ENCODE data around the gene TMEM80.

TMEM80 gene

DNA sequence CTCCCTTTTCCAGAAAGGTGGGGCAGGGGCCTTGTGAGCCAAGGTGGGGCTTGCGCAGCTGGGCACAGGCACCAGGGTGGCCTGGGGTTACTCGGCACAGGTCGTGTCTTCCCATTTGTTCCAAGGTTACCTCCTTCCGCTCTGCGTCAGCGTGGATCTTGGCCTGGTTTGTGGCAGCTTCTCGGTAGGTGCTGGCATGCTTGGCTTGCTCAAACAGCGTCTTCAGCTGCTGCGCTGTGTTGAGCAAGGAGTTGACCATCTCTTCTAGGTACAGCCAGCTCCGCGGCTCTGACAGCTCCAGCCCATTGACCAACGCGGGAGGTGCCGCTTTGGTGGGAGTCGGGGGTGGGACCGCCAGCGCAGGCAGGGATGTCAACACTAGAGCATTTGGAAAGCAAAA is 21.2 kb upstream of the TMEM80 start:
- no peaks in the 10 kb centered on the region for H3K4me1 ChIP-seq (ENCODE audit: insufficient read depth, low read length)
- peaks cover 3% of the 10 kb centered on the region; the same call in 1 of the 2 replicates for H4K20me1 ChIP-seq (ENCODE audit: insufficient read depth, low read length)
- no peaks in the 10 kb centered on the region for H3K27me3 ChIP-seq (ENCODE audit: insufficient read depth, low read length, poor library complexity)
- no peak for DNase-seq
- no peaks in the 10 kb centered on the region; the same call in 1 of the 2 replicates for H3K79me2 ChIP-seq (ENCODE audit: insufficient read depth, low read length)
- no peak overlapping the region for H2AFZ ChIP-seq (ENCODE audit: low read depth, low read length)
- TF ChIP-seq EZH2 (IDR thresholded peaks at IDR 0.05; ENCODE audit: borderline replicate concordance, low read depth, low read length, severe bottlenecking) = no peak
- TF ChIP-seq, protein P1, sequence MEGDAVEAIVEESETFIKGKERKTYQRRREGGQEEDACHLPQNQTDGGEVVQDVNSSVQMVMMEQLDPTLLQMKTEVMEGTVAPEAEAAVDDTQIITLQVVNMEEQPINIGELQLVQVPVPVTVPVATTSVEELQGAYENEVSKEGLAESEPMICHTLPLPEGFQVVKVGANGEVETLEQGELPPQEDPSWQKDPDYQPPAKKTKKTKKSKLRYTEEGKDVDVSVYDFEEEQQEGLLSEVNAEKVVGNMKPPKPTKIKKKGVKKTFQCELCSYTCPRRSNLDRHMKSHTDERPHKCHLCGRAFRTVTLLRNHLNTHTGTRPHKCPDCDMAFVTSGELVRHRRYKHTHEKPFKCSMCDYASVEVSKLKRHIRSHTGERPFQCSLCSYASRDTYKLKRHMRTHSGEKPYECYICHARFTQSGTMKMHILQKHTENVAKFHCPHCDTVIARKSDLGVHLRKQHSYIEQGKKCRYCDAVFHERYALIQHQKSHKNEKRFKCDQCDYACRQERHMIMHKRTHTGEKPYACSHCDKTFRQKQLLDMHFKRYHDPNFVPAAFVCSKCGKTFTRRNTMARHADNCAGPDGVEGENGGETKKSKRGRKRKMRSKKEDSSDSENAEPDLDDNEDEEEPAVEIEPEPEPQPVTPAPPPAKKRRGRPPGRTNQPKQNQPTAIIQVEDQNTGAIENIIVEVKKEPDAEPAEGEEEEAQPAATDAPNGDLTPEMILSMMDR (IDR thresholded peaks at IDR 0.05; ENCODE audit: borderline replicate concordance, extremely low read depth, low read length, poor library complexity, severe bottlenecking) = no peak
- peaks cover 67% of the 10 kb centered on the region for H3K36me3 ChIP-seq (ENCODE audit: insufficient read depth, low read length)
- no peak overlapping the region for H3K9ac ChIP-seq (ENCODE audit: low read depth, low read length)
- no peak overlapping the region for H3K4me3 ChIP-seq (ENCODE audit: low read depth in 1 of 2, low read length in 2 of 2)
- no peaks in the 10 kb centered on the region for H3K9me3 ChIP-seq (ENCODE audit: insufficient read depth, low read length, severe bottlenecking)
- no peak overlapping the region for H3K4me2 ChIP-seq (ENCODE audit: insufficient read depth, low read length)
- H3K27ac ChIP-seq (ENCODE audit: low read length) = no peak overlapping the region
- no peak for ATAC-seq (ENCODE audit: insufficient read depth, low read depth)

DNA sequence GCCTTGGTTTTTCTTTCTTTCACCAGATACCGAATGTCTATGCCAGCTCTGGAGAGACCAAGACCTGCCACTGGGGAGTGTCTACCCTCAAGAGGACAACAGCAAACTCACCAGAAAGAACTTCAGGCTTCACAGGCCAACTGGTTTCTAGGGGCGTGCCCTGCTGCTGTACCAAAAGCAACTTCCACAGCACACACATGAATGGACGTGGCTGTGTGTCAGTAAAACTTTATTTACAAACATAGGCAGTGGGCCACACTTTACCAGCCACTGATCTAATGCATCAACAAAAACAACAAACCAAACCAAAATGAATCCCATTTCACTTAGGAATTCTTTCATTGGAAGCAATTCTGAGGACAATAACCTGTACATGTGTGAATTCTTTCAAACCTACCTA is 17.3 kb upstream of the TMEM80 start:
- ATAC-seq (ENCODE audit: insufficient read depth, low read depth) (no peak), DNase-seq (no peak)
- H3K79me2 ChIP-seq (ENCODE audit: insufficient read depth, low read length) = no peaks in the 10 kb centered on the region
- H4K20me1 ChIP-seq (ENCODE audit: insufficient read depth, low read length) = peaks cover 7% of the 10 kb centered on the region; the same call in 1 of the 2 replicates
- peaks cover 78% of the 10 kb centered on the region for H3K36me3 ChIP-seq (ENCODE audit: insufficient read depth, low read length)
- H2AFZ ChIP-seq (ENCODE audit: low read depth, low read length) = no peak overlapping the region
- no peaks in the 10 kb centered on the region for H3K4me1 ChIP-seq (ENCODE audit: insufficient read depth, low read length)
- H3K27me3 ChIP-seq (ENCODE audit: insufficient read depth, low read length, poor library complexity) = no peaks in the 10 kb centered on the region
- no peak overlapping the region for H3K4me3 ChIP-seq (ENCODE audit: low read depth in 1 of 2, low read length in 2 of 2)
- no peaks in the 10 kb centered on the region for H3K9me3 ChIP-seq (ENCODE audit: insufficient read depth, low read length, severe bottlenecking)
- no peak overlapping the region for H3K9ac ChIP-seq (ENCODE audit: low read depth, low read length)
- TF ChIP-seq EZH2 (IDR thresholded peaks at IDR 0.05; ENCODE audit: borderline replicate concordance, low read depth, low read length, severe bottlenecking) = no peak
- TF ChIP-seq, protein P1 (IDR thresholded peaks at IDR 0.05; ENCODE audit: borderline replicate concordance, extremely low read depth, low read length, poor library complexity, severe bottlenecking) = no peak
- H3K4me2 ChIP-seq (ENCODE audit: insufficient read depth, low read length) = no peak overlapping the region
- no peak overlapping the region for H3K27ac ChIP-seq (ENCODE audit: low read length)

GRCh38 chr11:679271-680207 is 16.1 kb upstream of the TMEM80 start:
- H3K4me3 ChIP-seq (ENCODE audit: low read depth in 1 of 2, low read length in 2 of 2) = no peak overlapping the region
- peaks cover 77% of the 10 kb centered on the region for H3K36me3 ChIP-seq (ENCODE audit: insufficient read depth, low read length)
- no peak overlapping the region for H3K9ac ChIP-seq (ENCODE audit: low read depth, low read length)
- no peaks in the 10 kb centered on the region for H3K27me3 ChIP-seq (ENCODE audit: insufficient read depth, low read length, poor library complexity)
- H3K4me2 ChIP-seq (ENCODE audit: insufficient read depth, low read length) = no peak overlapping the region
- H3K9me3 ChIP-seq (ENCODE audit: insufficient read depth, low read length, severe bottlenecking) = no peaks in the 10 kb centered on the region
- no peak overlapping the region for H3K27ac ChIP-seq (ENCODE audit: low read length)
- ATAC-seq (ENCODE audit: insufficient read depth, low read depth) (no peak), DNase-seq (no peak)
- H4K20me1 ChIP-seq (ENCODE audit: insufficient read depth, low read length) = 0 out of 2 replicates have a peak, but pooled peaks cover 4% of the 10 kb centered on the region
- H3K79me2 ChIP-seq (ENCODE audit: insufficient read depth, low read length) = no peaks in the 10 kb centered on the region
- H3K4me1 ChIP-seq (ENCODE audit: insufficient read depth, low read length) = no peaks in the 10 kb centered on the region
- no peak overlapping the region for H2AFZ ChIP-seq (ENCODE audit: low read depth, low read length)
- no peak for TF ChIP-seq EZH2 (IDR thresholded peaks at IDR 0.05; ENCODE audit: borderline replicate concordance, low read depth, low read length, severe bottlenecking)

GRCh38 chr11:680476-680875 is 15.1 kb upstream of the TMEM80 start:
- H3K36me3 ChIP-seq (ENCODE audit: insufficient read depth, low read length) = peaks cover 78% of the 10 kb centered on the region
- no peak overlapping the region for H3K4me3 ChIP-seq (ENCODE audit: low read depth in 1 of 2, low read length in 2 of 2)
- no peak for ATAC-seq (ENCODE audit: insufficient read depth, low read depth)
- DNase-seq = no peak
- no peak overlapping the region for H2AFZ ChIP-seq (ENCODE audit: low read depth, low read length)
- 0 out of 2 replicates have a peak, but pooled peaks cover 4% of the 10 kb centered on the region for H4K20me1 ChIP-seq (ENCODE audit: insufficient read depth, low read length)
- H3K27me3 ChIP-seq (ENCODE audit: insufficient read depth, low read length, poor library complexity) = no peaks in the 10 kb centered on the region
- no peak overlapping the region for H3K27ac ChIP-seq (ENCODE audit: low read length)
- H3K9me3 ChIP-seq (ENCODE audit: insufficient read depth, low read length, severe bottlenecking) = no peaks in the 10 kb centered on the region
- no peaks in the 10 kb centered on the region for H3K4me1 ChIP-seq (ENCODE audit: insufficient read depth, low read length)
- TF ChIP-seq EZH2 (IDR thresholded peaks at IDR 0.05; ENCODE audit: borderline replicate concordance, low read depth, low read length, severe bottlenecking) = no peak
- TF ChIP-seq, protein P1 (IDR thresholded peaks at IDR 0.05; ENCODE audit: borderline replicate concordance, extremely low read depth, low read length, poor library complexity, severe bottlenecking) = no peak
- no peak overlapping the region for H3K4me2 ChIP-seq (ENCODE audit: insufficient read depth, low read length)
- H3K79me2 ChIP-seq (ENCODE audit: insufficient read depth, low read length) = no peaks in the 10 kb centered on the region
- H3K9ac ChIP-seq (ENCODE audit: low read depth, low read length) = no peak overlapping the region
